ENCODE measurements around the gene SDHC. TPM values are rescaled to one million over a fixed set of nuclear protein-coding genes. Genes with fewer than 3 reads are reported as not detected.
"Not testable (repeated sequence)": the region's sequence is repeated elsewhere in the genome, so short reads cannot be mapped to it uniquely, and the experiment has no call there.

Gene SDHC
- total RNA-seq, 1 donor from 2014 or later, result 223 TPM

- no peak for ATAC-seq
- no peak for DNase-seq (ENCODE audit: low spot score)
Measured at GRCh38 chr1:161381707-161382106, 67.5 kb downstream of the SDHC start.

DNA sequence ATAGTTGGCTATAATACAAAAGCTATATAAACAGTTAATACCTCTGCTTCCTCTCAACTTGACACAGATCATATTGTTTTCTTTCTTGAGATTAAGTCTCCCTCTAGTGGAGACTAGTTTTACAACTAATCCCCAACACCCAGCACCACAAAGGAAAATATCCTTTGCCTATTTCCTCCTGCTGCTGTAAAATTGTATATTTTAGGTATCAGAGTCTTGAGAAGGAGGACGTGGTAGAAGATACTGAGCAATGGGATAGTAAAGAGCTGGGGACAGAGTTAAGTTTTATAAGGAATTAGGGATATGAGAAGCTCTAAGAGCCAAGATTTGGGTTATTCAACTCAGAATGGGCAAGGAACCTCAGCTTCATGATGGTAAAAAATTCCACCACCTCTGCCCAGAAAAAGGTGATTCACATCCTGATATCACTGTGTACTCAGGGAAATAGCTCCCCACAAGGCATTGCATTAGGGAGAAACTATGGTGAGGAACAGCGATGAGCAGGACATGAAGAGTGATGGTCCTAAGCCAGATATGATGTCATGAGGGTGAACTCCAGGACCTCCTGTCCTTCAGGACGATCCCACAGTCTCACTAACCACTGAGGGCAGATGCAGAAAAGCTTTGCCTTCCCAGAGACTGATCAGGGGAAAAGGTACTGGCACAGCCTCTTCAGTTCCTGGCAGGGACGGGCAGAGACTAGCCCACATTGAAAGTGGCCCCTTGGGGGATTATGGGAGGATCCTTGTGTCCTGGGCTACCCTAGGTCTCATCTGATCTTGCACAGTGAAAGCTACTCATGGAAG lies 68.2 kb downstream of the SDHC start:
- ATAC-seq (peak; percentile 95), DNase-seq (ENCODE audit: low spot score) (no peak)

DNA sequence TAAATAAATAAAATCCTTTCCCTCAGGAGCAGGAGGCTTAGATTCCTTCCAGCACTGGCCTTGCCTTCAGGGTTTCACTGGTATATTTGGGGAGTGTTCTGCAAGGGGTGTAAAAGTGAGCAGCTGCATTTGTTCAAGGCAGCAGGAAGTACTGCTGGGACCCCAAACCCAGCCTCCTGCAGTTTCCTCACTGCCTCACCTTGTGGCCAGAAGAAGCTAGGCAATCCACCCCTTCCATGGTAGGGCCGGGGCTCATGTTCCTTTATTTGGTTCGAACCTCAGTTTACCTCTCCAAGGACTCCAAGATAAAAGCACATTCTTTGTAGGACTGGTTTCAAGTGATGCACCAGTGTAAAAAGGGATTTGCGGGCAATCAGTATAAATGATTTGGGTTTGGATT lies 74.5 kb downstream of the SDHC start:
- ATAC-seq (no peak), DNase-seq (ENCODE audit: low spot score) (no peak)

DNA sequence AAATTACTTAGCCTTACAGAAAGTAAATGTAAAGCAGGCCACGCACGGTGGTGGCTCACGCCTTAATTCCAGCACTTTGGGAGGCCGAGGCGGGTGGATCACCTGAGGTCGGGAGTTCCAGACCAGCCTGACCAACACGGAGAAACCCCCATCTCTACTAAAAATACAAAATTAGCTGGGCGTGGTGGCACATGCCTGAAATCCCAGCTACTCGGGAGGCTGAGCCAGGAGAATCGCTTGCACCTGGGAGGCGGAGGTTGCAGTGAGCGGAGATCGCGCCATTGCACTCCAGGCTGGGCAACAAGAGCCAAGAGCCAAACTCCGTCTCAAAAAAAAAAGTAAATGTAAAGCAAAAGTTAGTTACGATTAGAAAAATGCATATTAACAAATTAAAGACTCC lies 75.0 kb downstream of the SDHC start:
- ATAC-seq; DNase-seq (ENCODE audit: low spot score): not testable (repeated sequence)

DNA sequence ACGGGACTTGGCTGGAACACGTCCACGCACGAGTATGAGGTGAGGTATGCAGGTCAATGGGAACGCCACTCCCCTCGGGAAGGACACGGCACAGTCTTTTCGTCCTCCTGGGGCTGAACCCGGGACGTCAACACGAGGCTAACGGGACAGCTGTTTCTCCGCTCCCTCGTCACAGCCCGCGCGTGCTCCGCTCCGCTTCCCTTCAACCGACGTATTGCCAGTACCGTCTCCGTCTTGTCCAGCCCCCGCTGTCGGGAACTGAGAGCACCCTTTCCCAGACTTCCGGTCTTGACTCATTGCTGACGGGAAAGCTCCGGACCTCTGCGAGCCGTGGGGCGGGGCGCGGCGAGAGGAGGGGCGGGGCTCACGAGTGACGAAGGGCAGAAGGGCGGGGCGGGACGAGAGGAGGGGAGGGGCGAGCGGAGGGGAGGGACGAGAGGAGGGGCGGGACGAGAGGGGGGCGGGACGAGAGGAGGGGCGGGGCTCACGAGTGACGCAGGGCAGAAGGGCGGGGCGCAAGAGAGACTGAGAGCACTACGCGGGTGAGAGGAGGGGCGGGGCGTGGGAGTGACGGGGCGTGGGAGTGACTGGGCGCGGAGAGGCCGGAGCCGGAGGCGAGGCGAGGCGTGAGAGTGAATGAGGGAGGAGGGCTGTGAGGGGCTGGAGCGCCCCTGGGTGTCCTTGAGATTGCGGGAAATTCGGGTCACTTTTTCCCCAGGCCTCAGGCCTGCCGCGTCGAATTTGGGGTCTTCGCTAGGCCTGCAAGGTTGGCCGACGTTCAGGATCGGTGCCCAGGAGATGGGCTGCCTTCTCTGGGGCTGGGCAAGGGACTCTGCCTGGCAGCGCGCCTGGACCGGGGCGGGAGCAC lies 75.7 kb downstream of the SDHC start:
- DNase-seq (ENCODE audit: low spot score), result peak; percentile 97
- peak; percentile 91 for ATAC-seq

DNA sequence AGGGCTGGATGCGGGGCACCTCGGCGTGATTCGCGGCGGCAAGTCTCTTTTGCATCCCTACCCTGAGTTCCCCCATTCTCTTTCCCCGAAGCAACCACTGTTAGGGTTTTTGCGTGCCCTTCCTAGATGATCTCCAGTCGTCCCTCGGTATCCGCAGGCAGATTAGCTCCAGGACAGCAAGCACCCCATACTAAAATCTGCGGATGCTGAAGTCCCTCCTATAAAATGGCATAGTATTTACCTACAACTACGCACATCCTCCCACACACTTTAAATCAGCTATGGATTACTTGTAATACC lies 76.3 kb downstream of the SDHC start:
- DNase-seq (ENCODE audit: low spot score) (no peak), ATAC-seq (no peak)

- ATAC-seq; DNase-seq (ENCODE audit: low spot score): not testable (repeated sequence)
Measured at GRCh38 chr1:161391136-161391535, 77.0 kb downstream of the SDHC start.

GRCh38 chr1:161391611-161392010 lies 77.4 kb downstream of the SDHC start:
- no peak for ATAC-seq
- DNase-seq (ENCODE audit: low spot score), result no peak

DNA sequence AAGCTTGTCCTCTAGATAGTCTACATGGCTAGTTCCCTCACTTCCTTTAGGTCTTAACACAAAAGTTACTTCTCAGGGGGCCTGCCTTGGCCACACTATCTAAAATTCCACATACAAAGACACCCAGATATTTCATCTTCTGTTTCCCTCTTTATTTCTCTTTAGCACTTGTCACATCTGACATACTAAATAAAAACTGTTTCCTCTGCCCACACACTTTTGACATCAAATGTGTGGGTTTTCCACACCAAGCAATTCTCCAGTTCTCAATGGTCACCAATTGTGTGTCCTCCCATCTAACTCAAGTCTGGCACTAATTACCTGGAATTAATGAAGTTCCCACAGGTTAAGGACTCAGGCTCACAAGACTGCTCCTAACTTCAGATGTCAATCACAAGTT lies 79.0 kb downstream of the SDHC start:
- no peak for ATAC-seq
- DNase-seq (ENCODE audit: low spot score), result no peak

DNA sequence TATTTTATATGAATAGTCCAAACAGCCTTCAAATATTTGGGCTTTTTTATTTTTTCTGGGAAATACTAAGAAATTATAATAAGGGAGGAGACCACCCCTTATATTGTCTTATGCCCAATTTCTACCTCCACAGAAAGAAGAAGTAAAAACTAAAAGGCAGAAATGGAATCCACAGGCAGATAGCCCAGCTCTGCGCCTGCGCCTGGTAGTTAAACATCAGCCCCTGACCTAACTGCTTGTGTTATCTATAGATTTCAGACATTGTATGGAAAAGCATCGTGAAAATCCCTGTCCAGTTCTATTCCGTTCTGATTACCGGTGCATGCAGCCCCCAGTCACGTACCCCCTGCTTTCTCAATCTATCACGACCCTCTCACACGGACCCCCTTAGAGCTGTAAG lies 82.9 kb downstream of the SDHC start:
- DNase-seq (ENCODE audit: low spot score), result not testable (repeated sequence)

GRCh38 chr1:161398900-161399256 lies 84.7 kb downstream of the SDHC start:
- DNase-seq (ENCODE audit: low spot score) (no peak), ATAC-seq (no peak)

More for the DNA sequence above, 82.9 kb downstream of the SDHC start:
- not testable (repeated sequence) for ATAC-seq

- ATAC-seq (peak; percentile 84), DNase-seq (ENCODE audit: low spot score) (peak; percentile 96)
Measured at GRCh38 chr1:161399257-161399998, 85.2 kb downstream of the SDHC start.

GRCh38 chr1:161402446-161402845 lies 88.3 kb downstream of the SDHC start:
- ATAC-seq (no peak), DNase-seq (ENCODE audit: low spot score) (no peak)

GRCh38 chr1:161404051-161404597 lies 89.9 kb downstream of the SDHC start:
- ATAC-seq (no peak), DNase-seq (ENCODE audit: low spot score) (no peak)

DNA sequence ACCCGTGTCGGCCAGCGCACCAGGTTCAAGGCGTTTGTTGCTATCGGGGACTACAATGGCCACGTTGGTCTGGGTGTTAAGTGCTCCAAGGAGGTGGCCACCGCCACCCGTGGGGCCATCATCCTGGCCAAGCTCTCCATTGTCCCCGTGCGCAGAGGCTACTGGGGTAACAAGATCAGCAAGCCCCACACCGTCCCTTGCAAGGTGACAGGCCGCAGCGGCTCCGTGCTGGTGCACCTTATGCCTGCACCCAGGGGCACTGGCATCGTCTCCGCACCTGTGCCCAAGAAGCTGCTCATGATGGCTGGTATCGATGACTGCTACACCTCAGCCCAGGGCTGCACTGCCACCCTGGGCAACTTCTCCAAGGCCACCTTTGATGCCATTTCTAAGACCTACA lies 92.4 kb downstream of the SDHC start:
- not testable (repeated sequence) for ATAC-seq; DNase-seq (ENCODE audit: low spot score)

GRCh38 chr1:161407451-161407985 lies 93.3 kb downstream of the SDHC start:
- ATAC-seq, result no peak
- no peak for DNase-seq (ENCODE audit: low spot score)

GRCh38 chr1:161408429-161409052 lies 94.4 kb downstream of the SDHC start:
- ATAC-seq (no peak), DNase-seq (ENCODE audit: low spot score) (no peak)

- DNase-seq (ENCODE audit: low spot score), result not testable (repeated sequence)
- ATAC-seq, result peak; percentile 40
Measured at GRCh38 chr1:161409848-161410635, 95.9 kb downstream of the SDHC start.

- ATAC-seq; DNase-seq (ENCODE audit: low spot score): not testable (repeated sequence)
Measured at GRCh38 chr1:161410636-161410970, 96.4 kb downstream of the SDHC start.

All from left lobe of liver (tissue), 2 donors.